GM18502 (cell line): ENCODE measurements around the gene TMEM140.
A peak's percentile ranks its signal among the peaks of the same experiment; 100 is the strongest.

Source experiments
- ATAC-seq: cut with Tn5 transposase; IDR thresholded peaks from one replicate; pipeline ENCODE4 v1.9.1; 2021; ENCODE audit warnings: mild to moderate bottlenecking; ENCODE audit not compliant: unreplicated experiment, poor library complexity

The TMEM140 gene

GRCh38 chr7:135192914-135193536, 45.2 kb downstream of the TMEM140 start:
- ATAC-seq, result no peak

- ATAC-seq, result no peak
These were observed 45.8 kb downstream of the TMEM140 start for GRCh38 chr7:135193615-135194081.

- no peak for ATAC-seq
These were observed 46.7 kb downstream of the TMEM140 start for GRCh38 chr7:135194494-135195095.

DNA sequence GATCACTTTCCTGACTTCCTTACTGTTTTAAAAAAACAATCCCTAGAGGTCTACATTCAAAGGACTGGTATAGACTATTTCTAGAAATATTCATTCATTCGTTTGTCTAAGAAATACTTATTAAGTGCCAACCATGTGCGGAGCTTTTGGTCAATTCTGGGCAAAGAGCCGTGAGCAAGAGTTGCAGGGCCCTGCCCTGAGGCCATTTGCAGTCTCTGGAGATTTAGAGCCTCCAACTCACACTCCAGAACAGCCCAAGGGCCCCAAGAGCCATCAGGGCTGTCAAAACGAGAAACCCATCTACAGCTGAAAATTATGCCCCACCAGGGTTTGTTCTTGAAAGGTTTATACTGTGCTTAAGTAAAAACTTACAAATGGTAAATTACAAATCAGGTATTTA, 47.3 kb downstream of the TMEM140 start:
- no peak for ATAC-seq

DNA sequence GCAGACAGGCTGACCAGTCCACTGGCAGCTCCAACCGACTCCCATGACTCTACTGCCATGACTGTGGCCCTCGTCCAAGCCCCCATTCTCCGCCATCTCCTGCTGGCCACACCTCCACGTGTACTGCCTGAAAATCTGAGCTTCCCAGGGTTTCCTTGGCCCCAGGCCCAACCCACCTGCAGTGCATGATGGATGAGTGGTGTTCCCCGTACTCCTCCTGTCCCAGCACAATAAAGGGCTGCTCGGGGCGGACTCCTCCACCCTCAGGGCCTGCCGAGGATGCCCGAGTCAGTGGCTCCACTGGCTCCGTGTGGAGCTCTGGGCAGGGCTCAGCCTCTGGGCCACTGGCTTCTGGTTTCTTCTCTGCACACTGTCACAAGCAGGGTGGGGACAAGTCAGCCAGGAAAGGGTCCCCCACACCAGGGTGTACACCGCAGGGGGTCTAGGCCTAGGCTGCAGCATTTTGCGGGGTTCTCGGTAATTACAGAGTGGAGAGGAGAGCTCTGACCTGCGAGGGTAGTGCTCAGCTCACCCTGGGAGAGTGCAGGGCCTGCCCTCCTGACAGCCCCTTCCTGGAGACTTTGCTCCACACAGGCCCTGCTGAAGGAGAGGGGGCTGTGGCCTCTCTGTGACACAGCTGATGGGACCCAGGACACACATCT, 48.2 kb downstream of the TMEM140 start:
- ATAC-seq, result no peak

DNA sequence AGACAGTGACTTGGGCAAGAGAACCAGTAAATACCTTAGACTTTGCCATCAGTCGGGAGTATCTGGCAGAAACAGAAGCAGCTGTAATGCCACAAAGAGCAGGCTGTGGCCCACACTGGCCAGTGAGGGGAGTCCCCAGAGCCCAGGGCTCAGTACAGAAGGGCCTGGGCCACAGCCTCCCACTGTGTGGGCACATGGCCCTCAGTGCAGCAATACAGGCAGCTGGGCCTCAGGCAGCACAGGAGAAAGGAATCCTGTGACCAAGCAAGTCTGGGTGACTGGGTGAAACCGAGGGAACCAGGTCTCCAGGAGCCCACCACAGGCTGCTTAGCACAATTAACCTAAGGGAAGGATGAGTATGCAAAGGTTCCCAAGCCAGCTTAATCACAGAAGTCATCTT, 49.5 kb downstream of the TMEM140 start:
- no peak for ATAC-seq

DNA sequence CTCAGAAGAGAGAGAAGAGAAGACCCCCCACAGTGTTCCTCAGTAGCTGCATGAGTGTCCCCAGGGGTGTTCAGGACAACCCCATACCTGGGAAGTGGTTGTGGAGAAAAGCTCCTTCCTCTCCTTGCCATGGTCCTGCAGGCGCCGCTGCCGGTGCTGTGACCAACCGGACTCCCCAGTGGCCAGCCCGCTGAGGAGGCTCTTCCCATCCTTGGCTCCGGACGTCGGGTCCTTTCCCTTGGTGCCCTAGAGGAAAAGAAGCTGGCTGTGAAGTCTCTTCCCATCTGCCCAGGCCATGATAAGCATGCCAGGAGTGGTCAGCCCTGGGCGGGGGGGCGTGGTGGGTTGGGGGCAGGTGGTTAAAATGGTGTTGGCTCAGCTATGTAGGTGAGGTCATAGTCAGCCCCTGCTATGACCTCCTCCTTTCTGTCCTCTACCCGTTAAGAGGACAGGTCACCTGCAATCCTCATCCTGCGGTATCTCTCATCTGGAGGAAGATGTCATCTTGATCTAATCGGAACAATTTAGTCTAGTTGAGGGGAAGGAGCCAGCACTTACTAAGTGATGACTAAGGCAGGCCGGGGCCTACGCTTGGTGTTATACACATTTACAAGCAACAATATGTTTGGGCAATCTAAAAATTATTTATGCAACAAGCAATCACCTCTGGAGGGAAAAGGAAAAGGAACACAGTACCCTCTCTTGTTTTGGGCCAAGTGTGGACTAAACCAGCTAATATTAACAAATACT, 50.2 kb downstream of the TMEM140 start:
- ATAC-seq, result no peak

DNA sequence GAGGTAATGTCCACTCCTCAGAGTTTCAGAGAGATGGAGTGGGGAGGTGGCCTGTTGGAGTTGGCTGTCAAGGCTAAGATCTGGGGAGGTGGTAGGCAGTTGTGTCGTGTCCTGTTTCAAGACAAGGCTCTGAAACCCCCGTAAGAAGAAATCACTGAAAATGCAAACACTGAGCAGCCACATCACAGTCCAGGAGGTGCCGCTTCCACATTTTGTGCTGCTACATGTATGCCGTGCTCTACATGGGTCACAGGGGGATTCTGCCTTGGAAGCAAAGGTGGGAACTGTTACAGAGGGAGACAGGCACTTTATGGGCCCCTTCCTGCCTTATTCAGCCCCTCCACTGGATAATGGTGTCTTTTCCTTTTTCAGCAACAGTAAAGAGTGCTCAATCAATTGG, 51.6 kb downstream of the TMEM140 start:
- ATAC-seq, result no peak

DNA sequence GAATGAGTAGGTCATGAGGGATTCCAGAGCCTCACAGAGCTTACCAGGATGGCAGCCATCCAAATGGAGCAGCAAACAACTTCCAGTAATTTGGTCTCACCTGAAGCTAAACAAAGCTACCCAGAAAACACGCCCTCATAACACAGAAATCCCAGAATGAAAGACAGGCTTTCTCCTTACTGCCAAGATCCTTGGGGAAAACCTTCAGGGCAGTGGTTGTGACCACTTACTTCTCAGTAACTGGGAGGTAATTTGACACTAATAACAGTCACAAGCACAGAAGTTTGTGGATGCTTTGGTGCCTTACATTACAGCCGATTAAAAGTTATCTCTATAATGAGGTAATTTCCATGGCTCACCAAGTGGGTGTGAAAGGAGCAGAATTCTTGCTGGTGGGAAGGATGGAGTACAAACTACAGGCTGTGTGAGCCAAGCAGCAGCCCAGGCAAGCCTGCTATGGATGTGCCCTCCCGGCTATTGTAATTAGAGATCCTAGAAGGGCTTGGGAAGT, 53.0 kb downstream of the TMEM140 start:
- no peak for ATAC-seq

DNA sequence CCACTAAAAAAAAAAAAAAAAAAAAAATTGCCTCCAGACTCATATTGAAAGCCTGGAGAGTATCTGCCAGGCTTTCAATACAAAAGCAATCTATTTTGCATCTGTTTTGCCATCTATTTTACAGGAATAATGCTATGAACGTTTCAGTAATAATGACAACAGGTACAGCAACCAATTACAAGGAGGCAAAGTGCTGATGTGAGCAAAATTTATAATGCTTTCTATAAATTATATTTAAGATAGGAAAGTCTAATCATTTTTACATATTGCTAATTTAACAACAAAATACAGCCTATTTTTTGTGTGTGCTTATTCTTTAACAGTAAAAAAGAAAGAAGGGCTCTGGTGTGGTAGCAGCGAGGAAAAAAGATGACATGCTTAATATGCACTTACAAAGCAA, 53.5 kb downstream of the TMEM140 start:
- ATAC-seq, result no peak

GRCh38 chr7:135204341-135204749, 56.5 kb downstream of the TMEM140 start:
- no peak for ATAC-seq

GRCh38 chr7:135204876-135205275, 57.0 kb downstream of the TMEM140 start:
- no peak for ATAC-seq

- no peak for ATAC-seq
These were observed 58.0 kb downstream of the TMEM140 start for GRCh38 chr7:135205850-135206249.

DNA sequence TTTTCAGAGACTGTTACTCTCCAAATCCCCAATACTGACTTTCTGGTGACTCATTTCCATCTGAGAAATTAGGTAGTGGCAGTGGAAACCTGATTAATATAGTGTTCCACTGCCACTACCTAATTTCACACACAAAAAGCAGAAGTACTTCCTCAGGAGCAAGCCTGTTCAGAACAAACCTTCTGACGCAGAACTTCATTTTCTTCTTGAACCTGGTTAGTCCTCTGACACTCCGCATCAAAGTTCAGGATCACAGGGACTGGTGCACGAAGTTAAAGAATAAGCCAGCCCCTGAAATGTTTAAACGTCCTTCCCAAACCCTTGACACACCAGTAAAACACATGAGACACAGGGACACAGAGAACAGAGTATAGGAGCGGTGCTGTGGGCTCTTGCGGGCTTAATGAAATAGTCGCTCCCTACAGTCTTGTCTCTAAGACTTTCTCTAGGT, 59.1 kb downstream of the TMEM140 start:
- ATAC-seq, result peak; percentile 39

GRCh38 chr7:135207406-135208101, 59.7 kb downstream of the TMEM140 start:
- peak; percentile 19 for ATAC-seq

- ATAC-seq, result no peak
These were observed 60.4 kb downstream of the TMEM140 start for GRCh38 chr7:135208102-135208793.

DNA sequence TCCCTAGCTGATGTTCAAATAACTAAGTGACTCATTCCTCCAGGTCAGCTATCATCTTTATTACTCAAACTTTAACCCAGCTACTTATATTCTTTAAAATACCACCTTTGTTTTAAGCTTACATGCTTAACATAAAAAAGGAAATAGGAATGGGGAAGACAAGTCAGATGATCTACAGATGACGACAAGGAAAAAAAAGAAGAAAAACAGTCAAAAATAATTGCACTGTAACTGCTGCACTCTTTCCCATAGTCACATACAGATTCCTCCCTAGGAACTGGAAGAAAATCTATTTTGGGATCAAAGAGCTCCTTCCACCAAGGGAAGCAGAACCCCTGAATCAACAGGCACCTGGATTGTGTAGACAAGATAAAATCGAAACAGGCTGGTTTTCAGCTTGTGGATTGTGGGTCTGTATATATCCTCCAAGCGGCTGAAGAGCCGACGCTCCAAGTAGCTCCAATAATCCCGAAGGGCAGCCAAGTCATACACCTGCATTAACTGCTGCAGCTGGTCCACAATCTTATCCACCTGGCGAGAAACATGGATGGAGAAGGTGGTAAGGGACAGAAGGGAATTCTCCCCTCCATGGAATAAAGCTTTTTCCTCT, 61.5 kb downstream of the TMEM140 start:
- no peak for ATAC-seq

- no peak for ATAC-seq
These were observed 63.0 kb downstream of the TMEM140 start for GRCh38 chr7:135210888-135211178.

- peak; percentile 78 for ATAC-seq
These were observed 63.5 kb downstream of the TMEM140 start, which contains the start of gene WDR91 for GRCh38 chr7:135211179-135211945. WDR91 (minus strand) TSS chr7:135211526; CDS start chr7:135211502, 24 bp downstream.
